HepG2 (cell line): ENCODE measurements around the gene AXIN2.

Experiments used
- CBX1 ChIP-seq: IDR thresholded peaks from one replicate; pipeline ENCODE4 v1.6.1; 2016; ENCODE audit warnings: antibody characterized with exemption, low read depth
- CEBPB ChIP-seq: IDR thresholded peaks from 2 replicates; pipeline ENCODE4 v1.6.1; 2011; ENCODE audit warnings: low read depth, low read length, improper control_type of control experiment, borderline replicate concordance
- STAG1 ChIP-seq: sonication (generic); formaldehyde crosslinking; IDR thresholded peaks from 2 replicates; pipeline ENCODE4 v1.4.0; 2020; ENCODE audit warnings: missing genetic modification reagents
- ZSCAN20 ChIP-seq: sonication (generic); formaldehyde crosslinking; IDR thresholded peaks from 2 replicates; pipeline ENCODE4 v1.4.0; 2020; ENCODE audit warnings: missing genetic modification reagents, mild to moderate bottlenecking, borderline replicate concordance
- TF ChIP-seq, protein P1 (sequence below): sonication (generic); formaldehyde crosslinking; IDR thresholded peaks from 2 replicates; pipeline ENCODE4 v1.5.0; 2020; ENCODE audit warnings: mild to moderate bottlenecking, missing genetic modification reagents, moderate library complexity
- TF ChIP-seq, protein P2 (sequence below): sonication (generic); formaldehyde crosslinking; IDR thresholded peaks from 2 replicates; pipeline ENCODE4 v1.5.1; 2020; ENCODE audit warnings: missing genetic modification reagents, mild to moderate bottlenecking, borderline replicate concordance
- TF ChIP-seq, protein P3 (sequence below): sonication (generic); formaldehyde crosslinking; IDR thresholded peaks from 2 replicates; pipeline ENCODE4 v1.5.0; 2020; ENCODE audit warnings: missing genetic modification reagents
- TF ChIP-seq, protein P4 (sequence below): sonication (generic); formaldehyde crosslinking; IDR thresholded peaks from 2 replicates; pipeline ENCODE4 v1.4.0; 2020; ENCODE audit warnings: missing genetic modification reagents, mild to moderate bottlenecking, borderline replicate concordance

DNA sequence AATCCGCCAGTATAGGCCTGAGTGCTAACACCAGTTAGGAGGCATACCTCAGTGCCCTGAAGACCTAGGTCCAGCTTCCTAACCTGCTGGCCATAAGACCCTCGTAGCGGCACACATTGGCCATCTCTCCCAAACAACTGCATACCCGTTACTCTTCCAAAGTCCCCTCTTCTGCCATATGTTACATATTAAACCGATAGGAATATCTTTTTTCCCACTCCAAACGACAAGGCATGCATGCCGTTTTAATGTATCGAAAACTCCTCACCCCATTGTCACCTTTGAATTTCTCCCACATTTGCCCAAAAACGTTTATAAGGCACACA, 721 bp upstream of the AXIN2 start:
- TF ChIP-seq ZSCAN20 (CRISPR knock-in tag) = no peak
- TF ChIP-seq STAG1 (CRISPR knock-in tag) = no peak
- TF ChIP-seq, protein P1, sequence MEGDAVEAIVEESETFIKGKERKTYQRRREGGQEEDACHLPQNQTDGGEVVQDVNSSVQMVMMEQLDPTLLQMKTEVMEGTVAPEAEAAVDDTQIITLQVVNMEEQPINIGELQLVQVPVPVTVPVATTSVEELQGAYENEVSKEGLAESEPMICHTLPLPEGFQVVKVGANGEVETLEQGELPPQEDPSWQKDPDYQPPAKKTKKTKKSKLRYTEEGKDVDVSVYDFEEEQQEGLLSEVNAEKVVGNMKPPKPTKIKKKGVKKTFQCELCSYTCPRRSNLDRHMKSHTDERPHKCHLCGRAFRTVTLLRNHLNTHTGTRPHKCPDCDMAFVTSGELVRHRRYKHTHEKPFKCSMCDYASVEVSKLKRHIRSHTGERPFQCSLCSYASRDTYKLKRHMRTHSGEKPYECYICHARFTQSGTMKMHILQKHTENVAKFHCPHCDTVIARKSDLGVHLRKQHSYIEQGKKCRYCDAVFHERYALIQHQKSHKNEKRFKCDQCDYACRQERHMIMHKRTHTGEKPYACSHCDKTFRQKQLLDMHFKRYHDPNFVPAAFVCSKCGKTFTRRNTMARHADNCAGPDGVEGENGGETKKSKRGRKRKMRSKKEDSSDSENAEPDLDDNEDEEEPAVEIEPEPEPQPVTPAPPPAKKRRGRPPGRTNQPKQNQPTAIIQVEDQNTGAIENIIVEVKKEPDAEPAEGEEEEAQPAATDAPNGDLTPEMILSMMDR (CRISPR knock-in tag) = no peak
- TF ChIP-seq, protein P2, sequence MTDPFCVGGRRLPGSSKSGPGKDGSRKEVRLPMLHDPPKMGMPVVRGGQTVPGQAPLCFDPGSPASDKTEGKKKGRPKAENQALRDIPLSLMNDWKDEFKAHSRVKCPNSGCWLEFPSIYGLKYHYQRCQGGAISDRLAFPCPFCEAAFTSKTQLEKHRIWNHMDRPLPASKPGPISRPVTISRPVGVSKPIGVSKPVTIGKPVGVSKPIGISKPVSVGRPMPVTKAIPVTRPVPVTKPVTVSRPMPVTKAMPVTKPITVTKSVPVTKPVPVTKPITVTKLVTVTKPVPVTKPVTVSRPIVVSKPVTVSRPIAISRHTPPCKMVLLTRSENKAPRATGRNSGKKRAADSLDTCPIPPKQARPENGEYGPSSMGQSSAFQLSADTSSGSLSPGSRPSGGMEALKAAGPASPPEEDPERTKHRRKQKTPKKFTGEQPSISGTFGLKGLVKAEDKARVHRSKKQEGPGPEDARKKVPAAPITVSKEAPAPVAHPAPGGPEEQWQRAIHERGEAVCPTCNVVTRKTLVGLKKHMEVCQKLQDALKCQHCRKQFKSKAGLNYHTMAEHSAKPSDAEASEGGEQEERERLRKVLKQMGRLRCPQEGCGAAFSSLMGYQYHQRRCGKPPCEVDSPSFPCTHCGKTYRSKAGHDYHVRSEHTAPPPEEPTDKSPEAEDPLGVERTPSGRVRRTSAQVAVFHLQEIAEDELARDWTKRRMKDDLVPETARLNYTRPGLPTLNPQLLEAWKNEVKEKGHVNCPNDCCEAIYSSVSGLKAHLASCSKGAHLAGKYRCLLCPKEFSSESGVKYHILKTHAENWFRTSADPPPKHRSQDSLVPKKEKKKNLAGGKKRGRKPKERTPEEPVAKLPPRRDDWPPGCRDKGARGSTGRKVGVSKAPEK = no peak
- TF ChIP-seq, protein P3, sequence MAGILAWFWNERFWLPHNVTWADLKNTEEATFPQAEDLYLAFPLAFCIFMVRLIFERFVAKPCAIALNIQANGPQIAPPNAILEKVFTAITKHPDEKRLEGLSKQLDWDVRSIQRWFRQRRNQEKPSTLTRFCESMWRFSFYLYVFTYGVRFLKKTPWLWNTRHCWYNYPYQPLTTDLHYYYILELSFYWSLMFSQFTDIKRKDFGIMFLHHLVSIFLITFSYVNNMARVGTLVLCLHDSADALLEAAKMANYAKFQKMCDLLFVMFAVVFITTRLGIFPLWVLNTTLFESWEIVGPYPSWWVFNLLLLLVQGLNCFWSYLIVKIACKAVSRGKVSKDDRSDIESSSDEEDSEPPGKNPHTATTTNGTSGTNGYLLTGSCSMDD (CRISPR knock-in tag) = no peak; the same call in 1 of the 2 replicates
- TF ChIP-seq CEBPB = no peak
- TF ChIP-seq CBX1 = no peak
- TF ChIP-seq, protein P4, sequence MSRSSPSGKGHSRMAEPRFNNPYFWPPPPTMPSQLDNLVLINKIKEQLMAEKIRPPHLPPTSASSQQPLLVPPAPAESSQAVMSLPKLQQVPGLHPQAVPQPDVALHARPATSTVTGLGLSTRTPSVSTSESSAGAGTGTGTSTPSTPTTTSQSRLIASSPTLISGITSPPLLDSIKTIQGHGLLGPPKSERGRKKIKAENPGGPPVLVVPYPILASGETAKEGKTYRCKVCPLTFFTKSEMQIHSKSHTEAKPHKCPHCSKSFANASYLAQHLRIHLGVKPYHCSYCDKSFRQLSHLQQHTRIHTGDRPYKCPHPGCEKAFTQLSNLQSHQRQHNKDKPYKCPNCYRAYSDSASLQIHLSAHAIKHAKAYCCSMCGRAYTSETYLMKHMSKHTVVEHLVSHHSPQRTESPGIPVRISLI (CRISPR knock-in tag) = no peak; the same call in 1 of the 2 replicates
